Activated naive CD4-positive, alpha-beta T cell treated with anti-CD3 and anti-CD28 coated beads for 36 hours (primary cell): ENCODE measurements around the gene CEP63. TPM values are rescaled to one million over a fixed set of nuclear protein-coding genes. Genes with fewer than 3 reads are reported as not detected.

Experiments used
- CTCF ChIA-PET: fragments of 350-600 bp; sonication (Branson Sonifier 250); formaldehyde crosslinking; loops from one replicate; lab custom pipeline; 2021; ENCODE audit warnings: antibody characterized with exemption; lab: Charles Lee
- DNase-seq: peaks from one replicate; pipeline ENCODE4 v3.0.0-alpha.2; 2020
- H3K27ac Mint-ChIP-seq: one replicate; pipeline ENCODE4 v1.8.0; 2021; ENCODE audit warnings: mild to moderate bottlenecking, mixed read lengths
- H3K27me3 Mint-ChIP-seq: one replicate; pipeline ENCODE4 v1.8.0; 2021; ENCODE audit warnings: low read depth, mixed read lengths
- H3K36me3 Mint-ChIP-seq: one replicate; pipeline ENCODE4 v1.8.0; 2021; ENCODE audit warnings: low read depth, mixed read lengths
- H3K4me1 Mint-ChIP-seq: one replicate; pipeline ENCODE4 v1.8.0; 2021; ENCODE audit warnings: low read depth, mixed read lengths
- H3K4me3 Mint-ChIP-seq: one replicate; pipeline ENCODE4 v1.8.0; 2021; ENCODE audit warnings: mild to moderate bottlenecking, moderate library complexity, mixed read lengths
- H3K9me3 Mint-ChIP-seq: one replicate; pipeline ENCODE4 v1.8.0; 2021; ENCODE audit warnings: mixed read lengths
- intact Hi-C: fragments of 100-400 bp; cut with micrococcal nuclease; formaldehyde crosslinking; loops from one replicate; pipeline ENCODE4 v1.15.1; 2023
- total RNA-seq, 2 experiments: library from RNA; stranded (reverse); gene quantifications; one replicate each; pipeline ENCODE4 v1.2.3, GENCODE V29; 2021

Gene CEP63
- total RNA-seq, 2 experiments from 2014 or later, result 26.9 to 27.0 TPM

- H3K9me3 Mint-ChIP-seq, result no peaks in the 10 kb centered on the region
- no peak overlapping the region for H3K27ac Mint-ChIP-seq
- H3K4me3 Mint-ChIP-seq, result no peak overlapping the region
- intact Hi-C loops, result no loop called here
- no peak for DNase-seq
- H3K4me1 Mint-ChIP-seq, result no peaks in the 10 kb centered on the region
- no peaks in the 10 kb centered on the region for H3K36me3 Mint-ChIP-seq
- H3K27me3 Mint-ChIP-seq, result no peaks in the 10 kb centered on the region
- CTCF ChIA-PET, result no interaction called here
Observed at GRCh38 chr3:134606033-134607025, 120.5 kb downstream of the CEP63 start.

- Mint-ChIP-seq H3K27ac (no peak overlapping the region), H3K4me3 (no peak overlapping the region), H3K27me3 (no peaks in the 10 kb centered on the region), H3K36me3 (no peaks in the 10 kb centered on the region), H3K4me1 (no peaks in the 10 kb centered on the region), H3K9me3 (no peaks in the 10 kb centered on the region)
- DNase-seq, result no peak
- CTCF ChIA-PET, result no interaction called here
- intact Hi-C loops, result no loop called here
Observed at GRCh38 chr3:134607054-134608022, 121.5 kb downstream of the CEP63 start.

GRCh38 chr3:134608023-134608770, 122.3 kb downstream of the CEP63 start:
- CTCF ChIA-PET, result no interaction called here
- Mint-ChIP-seq H3K4me3 (no peak overlapping the region), H3K27me3 (no peaks in the 10 kb centered on the region), H3K27ac (no peak overlapping the region), H3K9me3 (no peaks in the 10 kb centered on the region), H3K4me1 (no peaks in the 10 kb centered on the region), H3K36me3 (no peaks in the 10 kb centered on the region)
- intact Hi-C loops, result no loop called here
- no peak for DNase-seq

- CTCF ChIA-PET, result no interaction called here
- no peaks in the 10 kb centered on the region for H3K27me3 Mint-ChIP-seq
- no peak overlapping the region for H3K4me3 Mint-ChIP-seq
- intact Hi-C loops, result no loop called here
- DNase-seq, result no peak
- H3K9me3 Mint-ChIP-seq, result no peaks in the 10 kb centered on the region
- H3K4me1 Mint-ChIP-seq, result no peaks in the 10 kb centered on the region
- no peak overlapping the region for H3K27ac Mint-ChIP-seq
- no peaks in the 10 kb centered on the region for H3K36me3 Mint-ChIP-seq
Observed at GRCh38 chr3:134608771-134609435, 123.0 kb downstream of the CEP63 start.

GRCh38 chr3:134609821-134610431, 124.1 kb downstream of the CEP63 start:
- no peaks in the 10 kb centered on the region for H3K4me1 Mint-ChIP-seq
- no peaks in the 10 kb centered on the region for H3K27me3 Mint-ChIP-seq
- DNase-seq, result no peak
- intact Hi-C loops, result no loop called here
- no peak overlapping the region for H3K27ac Mint-ChIP-seq
- CTCF ChIA-PET, result no interaction called here
- no peaks in the 10 kb centered on the region for H3K9me3 Mint-ChIP-seq
- H3K4me3 Mint-ChIP-seq, result no peak overlapping the region
- no peaks in the 10 kb centered on the region for H3K36me3 Mint-ChIP-seq

DNA sequence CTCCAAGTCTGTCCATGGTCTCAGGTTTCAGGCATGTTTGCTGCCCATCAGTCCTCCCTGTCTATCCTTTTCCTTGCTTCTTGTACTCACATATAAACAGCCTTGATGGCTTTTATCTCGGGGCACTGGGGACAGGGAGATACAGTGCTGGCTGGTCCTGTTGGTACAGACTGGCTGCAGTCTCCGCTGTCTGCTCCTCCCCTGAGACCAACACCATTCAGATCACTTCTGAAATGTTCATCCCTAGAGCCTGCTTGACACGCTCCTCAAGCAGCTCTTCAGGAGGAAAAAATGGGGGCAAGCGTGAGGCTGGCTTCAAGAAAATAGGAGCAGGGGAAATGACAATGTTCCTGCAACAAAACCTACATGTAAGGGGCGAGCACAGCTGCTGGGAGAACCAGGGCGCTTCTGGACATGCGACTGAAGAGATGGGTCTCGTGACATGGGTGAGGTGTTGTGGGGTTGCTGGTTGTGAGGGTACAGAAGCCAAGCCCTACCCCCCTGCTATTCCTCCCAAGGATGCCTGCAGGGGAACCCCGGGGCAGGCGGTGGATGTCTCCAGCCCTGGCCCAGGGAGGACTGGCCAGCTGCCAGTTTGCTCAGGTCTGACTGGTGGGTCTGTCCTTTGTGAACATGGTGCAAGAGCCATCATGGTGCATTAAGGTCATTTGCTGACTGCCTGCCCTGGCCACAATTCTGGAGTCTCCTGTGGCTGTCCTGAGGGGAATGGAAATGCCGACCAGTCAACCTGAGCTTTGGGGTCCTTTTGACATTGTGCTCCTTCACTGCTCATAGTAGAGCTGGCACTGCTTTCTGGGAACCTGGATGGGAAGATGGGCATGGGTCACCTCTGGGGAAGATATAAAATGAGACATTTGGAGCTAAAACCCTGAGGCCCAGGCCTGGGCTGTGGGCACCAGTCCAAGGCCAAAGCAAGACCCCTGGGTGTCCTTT, 124.9 kb downstream of the CEP63 start:
- CTCF ChIA-PET, result interaction anchor here (1.0 kb wide), 1 partner anchor 10 kb away, joined by 4 read pairs; no protein-coding TSS in a partner anchor
- DNase-seq, result no peak
- intact Hi-C loops, result no loop called here
- no peak overlapping the region for H3K27ac Mint-ChIP-seq
- no peaks in the 10 kb centered on the region for H3K9me3 Mint-ChIP-seq
- H3K27me3 Mint-ChIP-seq, result no peaks in the 10 kb centered on the region
- no peak overlapping the region for H3K4me3 Mint-ChIP-seq
- H3K4me1 Mint-ChIP-seq, result no peaks in the 10 kb centered on the region
- H3K36me3 Mint-ChIP-seq, result no peaks in the 10 kb centered on the region

DNA sequence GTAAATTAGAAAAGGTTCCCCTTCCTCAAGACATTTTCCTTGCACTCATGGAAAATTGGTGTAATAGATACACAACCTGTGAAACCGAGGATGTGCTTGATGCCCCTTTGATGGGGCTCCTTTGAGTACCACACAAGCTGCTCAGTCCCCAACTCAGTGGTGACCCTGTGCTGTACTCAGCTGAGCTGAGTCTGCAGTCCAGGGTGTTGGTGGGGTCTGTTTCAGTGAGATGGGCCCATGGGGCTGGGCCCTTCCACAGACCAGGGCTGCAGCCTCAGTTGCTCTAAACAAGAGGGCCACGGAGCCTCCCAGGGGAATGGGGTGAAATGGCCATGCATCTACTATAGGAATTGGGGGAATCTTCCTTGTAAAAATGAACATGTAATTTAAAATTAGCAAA, 125.7 kb downstream of the CEP63 start:
- H3K27me3 Mint-ChIP-seq, result no peaks in the 10 kb centered on the region
- H3K9me3 Mint-ChIP-seq, result no peaks in the 10 kb centered on the region
- intact Hi-C loops, result no loop called here
- no peak for DNase-seq
- H3K4me1 Mint-ChIP-seq, result no peaks in the 10 kb centered on the region
- no peak overlapping the region for H3K4me3 Mint-ChIP-seq
- H3K36me3 Mint-ChIP-seq, result no peaks in the 10 kb centered on the region
- CTCF ChIA-PET, result interaction anchor here (1.0 kb wide), 1 partner anchor 11 kb away, joined by 4 read pairs; no protein-coding TSS in a partner anchor
- H3K27ac Mint-ChIP-seq, result no peak overlapping the region

DNA sequence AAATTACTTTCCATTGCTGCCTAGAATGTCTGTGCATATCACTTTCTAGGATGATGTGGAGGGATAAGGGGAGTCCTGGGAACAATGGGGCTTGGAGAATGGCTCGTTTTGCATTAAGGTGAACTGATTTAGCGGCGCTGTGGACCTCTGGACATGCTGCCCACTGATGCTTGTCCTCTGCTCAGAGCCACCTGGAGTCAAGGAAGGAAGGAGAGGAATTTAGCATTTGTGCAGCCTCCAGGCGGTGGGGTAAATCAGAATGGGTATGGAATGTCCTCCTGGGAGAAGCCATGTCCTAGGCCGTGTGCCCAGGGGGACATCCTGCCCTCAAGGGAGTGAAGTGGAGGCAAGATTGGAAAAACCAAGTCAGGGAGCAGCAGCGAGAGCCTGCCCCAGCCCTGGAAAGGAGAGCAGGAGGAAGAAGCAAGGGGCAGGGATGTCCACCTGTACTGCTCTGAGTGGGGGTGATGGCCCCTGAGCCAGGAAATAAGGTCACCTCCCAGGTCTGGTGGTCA, 127.2 kb downstream of the CEP63 start:
- CTCF ChIA-PET, result no interaction called here
- H3K4me1 Mint-ChIP-seq, result no peaks in the 10 kb centered on the region
- intact Hi-C loops, result no loop called here
- H3K36me3 Mint-ChIP-seq, result no peaks in the 10 kb centered on the region
- no peak for DNase-seq
- no peaks in the 10 kb centered on the region for H3K27me3 Mint-ChIP-seq
- H3K4me3 Mint-ChIP-seq, result no peak overlapping the region
- H3K27ac Mint-ChIP-seq, result no peak overlapping the region
- H3K9me3 Mint-ChIP-seq, result no peaks in the 10 kb centered on the region

DNA sequence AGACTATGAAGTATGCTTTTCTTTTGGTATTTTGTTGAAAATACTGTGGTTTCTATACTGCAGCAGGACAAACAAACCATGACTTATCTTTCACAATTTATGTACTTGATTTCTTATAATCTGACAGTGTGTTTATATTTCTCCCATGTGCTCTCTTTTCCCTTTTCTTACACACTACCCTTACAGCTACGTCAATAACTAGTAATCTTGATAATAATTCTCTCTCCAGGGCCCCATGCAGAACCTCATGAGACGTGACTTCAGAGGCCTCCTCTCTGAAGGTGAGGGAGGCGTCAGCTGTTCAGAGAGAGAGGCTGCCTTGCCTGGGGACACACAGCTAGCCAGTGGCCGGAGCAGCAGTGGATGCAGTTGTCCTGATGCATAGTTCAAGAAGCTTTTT, 129.1 kb downstream of the CEP63 start:
- Mint-ChIP-seq H3K4me3 (no peak overlapping the region), H3K4me1 (no peaks in the 10 kb centered on the region), H3K9me3 (no peaks in the 10 kb centered on the region), H3K27me3 (no peaks in the 10 kb centered on the region), H3K27ac (no peak overlapping the region), H3K36me3 (no peaks in the 10 kb centered on the region)
- intact Hi-C loops, result no loop called here
- CTCF ChIA-PET, result interaction anchor here (2.3 kb wide), 1 partner anchor 14 kb away, joined by 8 read pairs; no protein-coding TSS in a partner anchor
- DNase-seq, result no peak

GRCh38 chr3:134615743-134616142, 129.9 kb downstream of the CEP63 start:
- no peak overlapping the region for H3K27ac Mint-ChIP-seq
- no peak overlapping the region for H3K4me3 Mint-ChIP-seq
- H3K27me3 Mint-ChIP-seq, result no peaks in the 10 kb centered on the region
- no peaks in the 10 kb centered on the region for H3K4me1 Mint-ChIP-seq
- CTCF ChIA-PET, result interaction anchor here (2.3 kb wide), 1 partner anchor 15 kb away, joined by 8 read pairs; no protein-coding TSS in a partner anchor
- DNase-seq, result no peak
- intact Hi-C loops, result no loop called here
- no peaks in the 10 kb centered on the region for H3K9me3 Mint-ChIP-seq
- H3K36me3 Mint-ChIP-seq, result no peaks in the 10 kb centered on the region
